Endothelial cell of umbilical vein (primary cell): ENCODE results near the gene IL23A. TPM values are rescaled to one million over a fixed set of nuclear protein-coding genes. Genes with fewer than 3 reads are reported as not detected.

Experiments
- BruUV-seq: library from RNA; stranded (reverse); fragments of 400-500 nt; replicated peaks from 2 replicates; lab custom pipeline; 2021; lab: Mats Ljungman, UMichigan
- CTCF ChIA-PET: fragments of 300-600, 350-600 bp; sonication (Branson Sonifier 250); formaldehyde crosslinking; loops from one replicate; lab custom pipeline; 2021; ENCODE audit warnings: antibody characterized with exemption, inconsistent platforms; lab: Charles Lee
- POLR2A ChIA-PET: fragments of 300-600, 350-600 bp; sonication (Branson Sonifier 250); formaldehyde crosslinking; loops from one replicate; lab custom pipeline; 2021; ENCODE audit warnings: antibody characterized with exemption, inconsistent platforms; lab: Charles Lee
- DNase-seq: peaks from one replicate; pipeline ENCODE4 v3.0.0-alpha.2; 2011; ENCODE audit warnings: low read depth, low spot score
- FAIRE-seq: peaks from 2 replicates; lab custom pipeline; 2011; peaks lifted over from hg19 to GRCh38; lab: Jason Lieb, UNC
- H2AFZ ChIP-seq: 2 replicates; pipeline ENCODE4 v1.6.0; 2012; ENCODE audit warnings: low read depth, low read length, control low read depth, inconsistent platforms
- H3K27ac ChIP-seq: 2 replicates; pipeline ENCODE4 v1.5.1; 2011; ENCODE audit warnings: low read depth, mild to moderate bottlenecking, control low read depth, low read length, moderate library complexity; ENCODE audit not compliant: insufficient read depth
- H3K27me3 ChIP-seq, 2 experiments: 2 replicates each; pipeline versions ENCODE4 v1.6.0 to v1.6.1; 2011; ENCODE audit warnings: low read length in 2 of 2, mixed read lengths in 1 of 2; ENCODE audit not compliant: control insufficient read depth in 2 of 2, insufficient read depth in 2 of 2
- H3K36me3 ChIP-seq, 2 experiments: 2 replicates in 1 of 2; 3 replicates in 1 of 2; pipeline ENCODE4 v1.5.1; 2011; ENCODE audit warnings: low read length in 2 of 2, mild to moderate bottlenecking in 1 of 2, moderate library complexity in 1 of 2; ENCODE audit not compliant: control insufficient read depth in 2 of 2, insufficient read depth in 2 of 2; ENCODE audit errors: extremely low read depth in 1 of 2
- H3K4me1 ChIP-seq: 3 replicates; pipeline ENCODE4 v1.5.1; 2011; ENCODE audit warnings: mild to moderate bottlenecking, low read length; ENCODE audit not compliant: control insufficient read depth, insufficient read depth; ENCODE audit errors: extremely low read depth
- H3K4me2 ChIP-seq: 2 replicates; pipeline ENCODE4 v1.6.1; 2011; ENCODE audit warnings: low read length, control low read depth, mixed read lengths; ENCODE audit not compliant: insufficient read depth
- H3K4me3 ChIP-seq, 3 experiments: fragments of 200-600 bp in 1 of 3; sonication (generic), shearing (Covaris generic) in 1 of 3; replicated peaks in 1 of 3; 2 replicates each; pipeline ENCODE4 v1.5.1; 2011 to 2016; ENCODE audit warnings: control low read depth in 3 of 3, low read length in 3 of 3, mild to moderate bottlenecking in 2 of 3, inconsistent platforms in 1 of 3, low read depth in 1 of 3, moderate library complexity in 1 of 3; ENCODE audit not compliant: insufficient read depth in 1 of 3
- H3K79me2 ChIP-seq: 2 replicates; pipeline ENCODE4 v1.6.0; 2012; ENCODE audit warnings: low read length, inconsistent platforms; ENCODE audit not compliant: control insufficient read depth, insufficient read depth
- H3K9ac ChIP-seq: replicated peaks from 2 replicates; pipeline ENCODE3; 2011; ENCODE audit warnings: low read length, control low read depth; ENCODE audit not compliant: insufficient read depth; ENCODE audit errors: extremely low read depth
- H3K9me1 ChIP-seq: replicated peaks from 3 replicates; pipeline ENCODE4 v1.6.0; 2011; ENCODE audit warnings: mild to moderate bottlenecking, low read length; ENCODE audit not compliant: control insufficient read depth, insufficient read depth; ENCODE audit errors: extremely low read depth
- H3K9me3 ChIP-seq: replicated peaks from 2 replicates; pipeline ENCODE4 v1.5.1; 2012; ENCODE audit warnings: low read length, inconsistent platforms; ENCODE audit not compliant: control insufficient read depth, insufficient read depth
- H4K20me1 ChIP-seq: replicated peaks from 2 replicates; pipeline ENCODE3; 2011; ENCODE audit warnings: mild to moderate bottlenecking, low read length; ENCODE audit not compliant: control insufficient read depth, insufficient read depth; ENCODE audit errors: extremely low read depth
- FOS ChIP-seq: IDR thresholded peaks from 2 replicates; pipeline ENCODE4 v1.6.1; 2011; ENCODE audit warnings: mild to moderate bottlenecking, low read length, moderate library complexity, borderline replicate concordance; ENCODE audit not compliant: insufficient read depth
- GATA2 ChIP-seq: IDR thresholded peaks from 2 replicates; pipeline ENCODE4 v1.7.0; 2011; ENCODE audit warnings: low read depth, mild to moderate bottlenecking, moderate library complexity, mixed read lengths, low read length; ENCODE audit not compliant: insufficient read length, insufficient read depth
- JUN ChIP-seq: IDR thresholded peaks from 2 replicates; pipeline ENCODE4 v1.6.1; 2011; ENCODE audit warnings: borderline replicate concordance, low read depth; ENCODE audit not compliant: insufficient read length, insufficient read depth
- MYC ChIP-seq: IDR thresholded peaks from one replicate; pipeline ENCODE4 v1.6.1; 2011; ENCODE audit warnings: mild to moderate bottlenecking, low read depth, low read length
- POLR2A ChIP-seq: IDR thresholded peaks from 2 replicates; pipeline ENCODE4 v1.6.1; 2012; ENCODE audit warnings: low read depth, mild to moderate bottlenecking, control low read depth, low read length
- dilution Hi-C: fragments of 300-500 bp; cut with MboI; formaldehyde crosslinking; loops from one replicate; pipeline ENCODE4 v1.15.0; 2019; ENCODE audit warnings: low sequenced_read_pairs; ENCODE audit not compliant: extremely low pct_ligation_motif_present
- intact Hi-C: fragments of 100-400 bp; cut with micrococcal nuclease; formaldehyde crosslinking; loops from one replicate; pipeline ENCODE4 v1.10.0; 2022
- polyA plus RNA-seq, 4 experiments: library from polyadenylated mRNA; depleted of rRNA in 3 of 4; stranded (reverse) in 3 of 4; unstranded in 1 of 4; fragments of >200 nt; gene quantifications; 2 replicates each; pipeline versions ENCODE4 v1.2.1 to v1.2.3, GENCODE V29; 2011 to 2012; ENCODE audit warnings: missing spikeins in 1 of 4
- total RNA-seq: library from RNA; stranded (reverse); gene quantifications from 2 replicates; pipeline ENCODE4 v1.2.3, GENCODE V29; 2021

IL23A gene
- total and polyA plus RNA-seq, 2 donors (not counting 3 experiments of a cell fraction or from before 2014, with no cell fraction given): 0.12 TPM; not detected in 1

- Histone ChIP-seq H2AFZ (no peak overlapping the region), H3K9ac (no peak overlapping the region), H3K4me2 (no peak overlapping the region), H3K27me3 (no peaks in the 10 kb centered on the region), H3K9me3 (no peaks in the 10 kb centered on the region), H3K27ac (no peak overlapping the region), H3K36me3 (peaks cover 8 to 10% of the 10 kb centered on the region in 2 experiments), H4K20me1 (no peaks in the 10 kb centered on the region), H3K9me1 (no peaks in the 10 kb centered on the region), H3K4me3 (no peak overlapping the region), H3K79me2 (no peaks in the 10 kb centered on the region), H3K4me1 (no peaks in the 10 kb centered on the region)
- ChIA-PET CTCF (interaction anchor here (0.9 kb wide), 1 partner anchor 14 kb away, joined by 4 read pairs; no protein-coding TSS in a partner anchor), POLR2A (no interaction called here)
- BruUV-seq: no TSS peak
- dilution Hi-C loops: no loop called here
- DNase-seq: no peak
- no peak for FAIRE-seq
- no peak for TF ChIP-seq GATA2
- intact Hi-C loops: no loop called here
Observed at GRCh38 chr12:56308714-56309113, 30.0 kb upstream of the IL23A start.

GRCh38 chr12:56311003-56311402, 27.7 kb upstream of the IL23A start:
- DNase-seq: no peak
- Histone ChIP-seq H3K9me3 (no peaks in the 10 kb centered on the region), H3K79me2 (peaks cover 13% of the 10 kb centered on the region), H3K4me3 (no peak overlapping the region), H3K4me2 (no peak overlapping the region), H4K20me1 (no peaks in the 10 kb centered on the region), H3K27me3 (no peaks in the 10 kb centered on the region), H2AFZ (no peak overlapping the region), H3K27ac (no peak overlapping the region), H3K9ac (no peak overlapping the region), H3K4me1 (peaks cover 9% of the 10 kb centered on the region), H3K36me3 (peaks cover 8 to 10% of the 10 kb centered on the region in 2 experiments), H3K9me1 (no peaks in the 10 kb centered on the region)
- dilution Hi-C loops (no loop called here), intact Hi-C loops (no loop called here)
- POLR2A ChIA-PET: no interaction called here
- CTCF ChIA-PET: interaction anchor here (1.5 kb wide), 1 partner anchor 122 kb away, joined by 4 read pairs; the partner anchor contains the start of gene SMARCC2
- BruUV-seq: no TSS peak
- FAIRE-seq: no peak
- TF ChIP-seq POLR2A (no peak), JUN (no peak), MYC (no peak), FOS (no peak)
